DND-41 (cell line): ENCODE results near the gene PRRT2.

Source experiments
- CTCF ChIP-seq: IDR thresholded peaks from 2 replicates; pipeline ENCODE4 v1.5.1; 2012; ENCODE audit warnings: borderline replicate concordance, low read length, moderate library complexity, mild to moderate bottlenecking; ENCODE audit not compliant: poor library complexity, severe bottlenecking; ENCODE audit errors: extremely low read depth
- EZH2 ChIP-seq: IDR thresholded peaks from 3 replicates; pipeline ENCODE4 v1.6.1; 2012; ENCODE audit warnings: borderline replicate concordance, low read depth, mild to moderate bottlenecking, moderate library complexity, low read length, inconsistent platforms; ENCODE audit not compliant: severe bottlenecking

GRCh38 chr16:29784901-29785500 is 27.0 kb upstream of the PRRT2 start:
- TF ChIP-seq CTCF (no peak), EZH2 (no peak)
